Fibroblast of pulmonary artery (primary cell): ENCODE results near the gene PAQR6.
A peak's percentile ranks its signal among the peaks of the same experiment; 100 is the strongest.
"Not testable (repeated sequence)": the region's sequence is repeated elsewhere in the genome, so short reads cannot be mapped to it uniquely, and the experiment has no call there.

Source experiments
- DNase-seq: peaks from one replicate; pipeline ENCODE4 v3.0.0-alpha.2; 2010; ENCODE audit warnings: low read depth
- H3K4me3 ChIP-seq: replicated peaks from 2 replicates; pipeline ENCODE4 v1.5.1; 2011; ENCODE audit warnings: low read depth, mild to moderate bottlenecking, control low read depth, low read length, moderate library complexity
- CTCF ChIP-seq: IDR thresholded peaks from 2 replicates; pipeline ENCODE4 v1.5.1; 2011; ENCODE audit warnings: mild to moderate bottlenecking, control low read depth, low read length, inconsistent platforms; ENCODE audit errors: missing control alignments

Gene PAQR6

GRCh38 chr1:156226782-156227181 lies 21.1 kb downstream of the PAQR6 start:
- no peak overlapping the region for H3K4me3 ChIP-seq
- no peak for TF ChIP-seq CTCF
- no peak for DNase-seq

GRCh38 chr1:156226116-156226538 lies 21.7 kb downstream of the PAQR6 start:
- H3K4me3 ChIP-seq, result no peak overlapping the region
- no peak for DNase-seq

DNA sequence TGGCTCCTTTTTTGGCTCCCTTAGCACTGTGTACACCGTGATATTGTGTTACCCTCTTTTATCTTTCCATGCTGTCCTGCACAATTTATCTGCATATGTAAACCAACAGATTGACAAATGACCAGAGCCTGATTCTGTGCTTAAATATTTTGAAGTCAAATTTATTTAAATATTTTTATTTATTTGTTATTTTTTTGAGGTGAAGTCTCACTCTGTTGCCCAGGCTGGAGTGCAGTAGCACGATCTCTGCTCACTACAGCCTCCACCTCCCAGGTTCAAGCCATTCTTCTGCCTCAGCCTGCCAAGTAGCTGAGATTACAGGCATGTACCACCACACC lies 22.2 kb downstream of the PAQR6 start:
- DNase-seq, result no peak
- H3K4me3 ChIP-seq, result no peak overlapping the region
- no peak for TF ChIP-seq CTCF

More at GRCh38 chr1:156226116-156226538, 21.7 kb downstream of the PAQR6 start:
- TF ChIP-seq CTCF, result no peak

GRCh38 chr1:156221986-156222692 lies 25.7 kb downstream of the PAQR6 start:
- H3K4me3 ChIP-seq, result no peak overlapping the region
- no peak for DNase-seq
- TF ChIP-seq CTCF, result no peak

DNA sequence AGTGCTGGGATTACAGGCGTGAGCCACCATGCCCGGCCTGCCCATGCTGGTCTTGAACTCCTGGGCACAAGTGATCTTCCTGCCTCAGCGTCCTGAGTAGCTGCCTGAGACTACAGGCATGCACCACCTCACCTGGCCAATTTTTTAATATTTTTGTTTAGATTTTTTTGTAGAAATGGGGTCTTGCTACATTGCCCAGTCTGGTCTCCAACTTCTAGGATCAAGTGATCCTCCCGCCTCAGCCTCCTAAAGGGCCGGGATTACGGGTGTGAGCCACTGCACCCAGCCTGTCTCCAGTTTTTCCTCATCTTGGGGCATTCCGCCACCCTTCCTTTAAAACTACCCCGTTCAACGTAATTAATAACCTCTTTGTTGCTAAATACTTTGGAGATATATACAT lies 27.6 kb downstream of the PAQR6 start:
- no peak for TF ChIP-seq CTCF
- H3K4me3 ChIP-seq, result no peak overlapping the region
- DNase-seq, result no peak

- no peak for TF ChIP-seq CTCF
- DNase-seq, result peak; percentile 63
- no peak overlapping the region for H3K4me3 ChIP-seq
These were observed 30.0 kb downstream of the PAQR6 start for GRCh38 chr1:156217871-156218270.

DNA sequence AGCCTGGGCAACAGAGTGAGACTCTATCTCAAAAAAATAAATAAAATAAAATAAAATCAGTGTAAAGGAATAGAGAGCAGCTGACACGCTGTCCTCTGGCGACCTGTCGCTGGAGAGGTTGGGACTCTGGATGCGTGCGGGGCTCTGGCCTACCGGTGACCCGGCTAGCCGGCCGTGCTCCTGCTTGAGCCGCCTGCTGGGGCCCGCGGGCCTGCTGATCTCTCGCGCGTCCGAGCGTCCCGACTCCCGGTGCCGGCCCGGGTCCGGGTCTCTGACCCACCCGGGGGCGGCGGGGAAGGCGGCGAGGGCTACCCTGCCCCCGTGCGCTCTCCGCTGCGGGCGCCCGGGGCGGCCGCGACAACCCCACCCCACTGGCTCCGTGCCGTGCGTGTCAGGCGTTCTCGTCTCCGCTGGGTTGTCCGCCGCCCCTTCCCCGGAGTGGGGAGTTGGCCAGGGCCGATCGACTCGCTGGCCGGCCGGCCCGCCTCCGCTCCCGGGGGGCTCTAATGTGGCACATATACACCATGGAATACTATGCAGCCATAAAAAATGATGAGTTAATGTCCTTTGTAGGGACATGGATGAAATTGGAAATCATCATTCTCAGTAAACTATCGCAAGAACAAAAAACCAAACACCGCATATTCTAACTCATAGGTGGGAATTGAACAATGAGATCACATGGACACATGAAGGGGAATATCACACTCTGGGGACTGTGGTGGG lies 31.3 kb downstream of the PAQR6 start:
- not testable (repeated sequence) for H3K4me3 ChIP-seq
- peak; percentile 71 for DNase-seq
